ENCODE data around the gene ASXL2. TPM values are rescaled to one million over a fixed set of nuclear protein-coding genes. Genes with fewer than 3 reads are reported as not detected.

The ASXL2 gene
- total RNA-seq, 1 donor from 2014 or later, result 15.4 TPM

DNA sequence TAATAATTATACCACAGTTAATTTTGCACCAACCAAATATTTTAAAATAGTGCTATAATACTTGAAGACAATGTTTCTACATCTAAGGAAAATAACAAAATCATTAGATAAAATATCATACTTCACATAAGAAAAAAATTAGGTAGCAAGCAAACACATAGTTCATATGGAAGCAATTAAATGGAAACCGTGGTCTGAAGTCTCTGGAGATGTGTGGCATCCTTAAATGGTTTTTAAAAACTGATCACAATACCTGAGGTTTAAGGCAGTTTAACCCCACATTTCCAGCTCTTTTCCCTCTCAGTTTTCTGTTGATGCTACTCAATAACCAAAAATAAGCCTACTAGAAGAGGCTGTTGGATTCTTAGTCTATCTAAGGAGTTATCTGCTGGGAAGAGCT lies 71.3 kb downstream of the ASXL2 start:
- DNase-seq (ENCODE audit: low read depth), result no peak

DNA sequence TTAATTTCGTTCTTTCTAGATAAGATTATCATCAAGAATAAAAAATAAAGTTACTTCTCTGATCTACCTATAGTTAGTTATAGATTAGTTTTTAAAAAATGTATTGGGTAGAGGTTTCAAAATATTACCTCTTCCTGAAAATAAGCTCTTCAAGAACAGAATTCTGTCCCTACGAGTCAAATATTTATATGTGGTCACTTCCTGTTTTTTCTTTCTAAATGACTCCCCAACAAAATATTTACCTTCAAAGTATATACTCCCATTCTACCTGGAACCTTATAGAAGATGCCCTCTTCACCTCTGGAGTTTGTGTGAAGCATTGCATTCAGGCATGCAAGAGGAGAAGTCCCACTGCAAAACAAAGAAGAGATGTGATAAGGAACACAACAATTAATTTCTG lies 72.3 kb downstream of the ASXL2 start:
- DNase-seq (ENCODE audit: low read depth), result no peak

DNA sequence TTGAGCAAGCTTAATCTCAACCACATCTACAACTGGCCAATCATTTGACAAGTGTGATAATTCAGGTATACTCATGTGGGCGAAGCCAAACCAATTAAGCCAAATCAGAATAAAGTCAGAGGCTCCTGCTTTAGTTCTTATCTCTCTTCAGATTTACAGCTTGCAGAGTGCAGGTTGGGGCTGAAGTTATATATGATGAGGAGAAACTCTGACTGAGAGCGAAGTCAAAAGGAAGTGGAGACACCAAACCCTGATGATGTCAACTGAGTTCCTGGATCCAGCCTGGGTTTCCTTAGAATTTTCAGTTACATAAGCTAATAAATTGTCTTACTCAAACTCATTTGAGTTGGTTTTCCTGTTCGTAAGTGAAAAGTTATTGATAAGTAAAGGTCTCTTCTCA lies 73.9 kb downstream of the ASXL2 start:
- no peak for DNase-seq (ENCODE audit: low read depth)

DNA sequence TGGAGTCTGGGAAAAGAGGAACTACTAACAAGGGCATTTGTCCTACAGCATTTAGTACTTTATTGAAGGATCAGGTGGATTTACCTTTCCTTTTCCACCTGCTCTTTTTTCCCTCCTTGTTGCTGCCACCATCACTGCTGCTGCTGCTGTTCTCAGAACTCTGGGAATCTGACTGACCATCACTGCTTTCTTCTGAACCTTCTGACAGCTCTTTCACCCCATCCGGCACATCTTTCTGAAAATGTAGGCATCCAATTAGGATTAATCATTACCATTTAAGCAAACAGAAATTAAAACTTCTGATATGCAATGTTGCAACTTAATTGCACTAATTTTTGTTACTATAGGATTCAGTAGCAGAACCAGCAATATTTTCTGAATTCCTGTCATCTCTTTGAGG lies 79.0 kb downstream of the ASXL2 start:
- DNase-seq (ENCODE audit: low read depth), result no peak

DNA sequence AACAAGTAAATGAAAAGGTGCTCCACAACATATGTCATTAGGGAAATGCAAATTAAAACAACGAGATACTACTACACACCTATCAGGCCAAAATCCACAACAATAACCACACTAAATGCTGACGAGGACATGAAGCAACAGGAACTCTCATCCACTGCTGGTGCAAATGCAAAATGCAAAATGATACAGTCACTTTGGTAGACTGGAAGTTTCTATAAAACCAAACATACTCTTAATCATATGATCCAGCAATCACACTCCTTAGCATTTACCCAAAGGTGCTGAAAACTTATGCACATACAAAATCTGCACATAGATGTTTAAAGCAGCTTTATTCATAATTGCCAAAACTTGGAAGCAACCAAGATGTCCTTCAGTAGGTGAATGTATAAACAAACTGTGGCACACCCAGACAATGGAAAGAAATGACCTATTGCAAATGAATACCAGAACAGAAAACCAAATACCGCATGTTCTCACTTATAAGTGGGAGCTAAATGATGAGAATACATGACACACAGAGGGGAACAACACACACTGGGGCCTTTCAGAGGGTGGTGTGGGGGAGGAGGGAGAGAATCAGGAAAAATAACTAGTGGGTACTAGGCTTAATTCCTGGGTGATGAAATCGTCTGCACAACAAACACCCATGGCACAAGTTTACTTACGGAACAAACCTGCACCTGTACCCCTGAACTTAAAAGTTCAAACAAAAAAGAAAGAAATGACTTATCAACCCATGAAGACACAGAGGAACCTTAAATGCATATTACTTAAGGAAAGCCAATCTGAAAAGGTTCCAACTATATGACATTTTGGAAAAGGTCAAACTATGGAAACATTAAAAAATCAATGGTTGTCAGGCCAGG lies 80.4 kb downstream of the ASXL2 start:
- DNase-seq (ENCODE audit: low read depth), result no peak

DNA sequence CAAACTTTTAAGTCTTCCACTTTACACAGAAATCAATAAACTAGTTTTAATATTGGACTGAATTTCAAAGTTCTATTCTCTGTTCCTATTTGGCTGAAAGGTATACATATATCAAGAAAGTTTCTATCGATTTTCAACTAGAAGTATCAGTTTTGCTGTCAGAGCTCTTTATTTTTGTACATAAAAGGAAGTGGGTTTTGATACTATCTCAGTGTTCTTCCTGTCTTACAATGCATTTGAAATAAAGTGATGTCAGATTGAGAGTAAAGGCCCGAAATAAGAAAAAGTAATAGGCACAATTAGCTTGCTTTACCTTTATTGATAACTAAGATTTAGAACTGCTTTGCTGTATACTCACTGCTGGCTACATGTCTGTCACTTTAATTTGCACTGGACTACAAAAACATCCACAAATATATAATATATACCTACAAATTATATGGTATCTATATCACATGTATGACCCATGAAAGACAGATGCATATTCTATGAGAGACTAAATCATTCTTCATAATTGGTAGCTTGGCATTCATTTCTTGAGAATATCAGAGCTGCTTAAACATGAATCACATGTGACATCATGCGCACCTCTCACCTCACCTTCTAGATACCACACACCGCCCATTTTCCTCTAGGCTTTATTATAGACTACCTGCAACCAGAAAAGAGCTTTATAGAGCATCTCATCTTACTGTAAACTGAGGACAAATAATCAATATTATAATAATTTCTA lies 83.6 kb downstream of the ASXL2 start:
- DNase-seq (ENCODE audit: low read depth), result no peak

DNA sequence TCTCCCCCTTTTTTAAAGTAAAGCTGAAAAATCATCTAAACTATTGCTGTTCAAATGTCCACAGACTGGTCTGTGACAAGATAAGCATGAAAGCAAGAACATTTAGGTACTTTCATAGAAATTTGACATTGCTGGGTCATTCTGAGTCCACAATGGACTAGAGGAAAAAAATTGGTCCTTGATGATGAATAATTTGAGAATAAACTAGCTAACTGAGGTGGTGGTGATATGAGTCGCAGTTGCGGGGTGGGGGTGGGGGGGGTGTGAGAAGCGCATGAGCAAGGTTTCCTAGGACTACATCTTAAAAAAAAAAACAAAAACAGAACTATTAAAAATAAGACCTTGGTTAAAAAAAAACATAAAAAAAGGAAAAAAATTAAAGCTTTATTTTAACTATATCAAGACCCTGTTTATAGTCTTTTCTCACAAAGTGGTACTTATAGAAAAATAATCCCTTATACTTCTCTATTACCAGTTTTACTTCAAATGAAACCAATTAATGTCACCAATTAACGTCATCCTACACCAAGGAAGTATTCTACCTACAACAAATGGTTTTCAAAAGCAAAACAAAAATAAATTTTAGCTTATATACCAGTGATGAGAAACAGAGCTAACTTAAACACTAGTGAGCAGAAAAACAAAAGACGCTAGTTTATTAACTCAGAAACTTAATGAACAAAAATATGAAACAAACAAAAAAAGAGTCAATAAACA lies 88.1 kb downstream of the ASXL2 start:
- DNase-seq (ENCODE audit: low read depth), result no peak

DNA sequence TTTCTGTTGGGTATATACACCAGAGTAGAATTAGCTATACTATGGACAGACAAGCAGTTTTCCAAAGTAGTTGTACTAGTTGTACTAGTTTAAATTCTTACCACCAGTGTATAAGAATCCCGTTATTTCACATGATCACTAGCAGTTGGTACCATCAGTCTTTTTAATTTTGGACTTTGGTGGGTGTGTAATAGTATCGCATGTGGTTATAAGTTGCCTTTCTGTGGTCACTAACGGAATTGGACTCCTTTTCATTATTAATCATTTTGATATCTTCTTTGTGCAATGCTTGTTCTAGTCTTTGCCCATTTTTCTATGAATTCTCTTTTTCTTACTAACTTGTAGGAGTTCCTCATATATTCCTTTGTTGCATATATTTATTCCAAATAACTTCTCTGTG lies 89.8 kb downstream of the ASXL2 start:
- peak; percentile 34 for DNase-seq (ENCODE audit: low read depth)

DNA sequence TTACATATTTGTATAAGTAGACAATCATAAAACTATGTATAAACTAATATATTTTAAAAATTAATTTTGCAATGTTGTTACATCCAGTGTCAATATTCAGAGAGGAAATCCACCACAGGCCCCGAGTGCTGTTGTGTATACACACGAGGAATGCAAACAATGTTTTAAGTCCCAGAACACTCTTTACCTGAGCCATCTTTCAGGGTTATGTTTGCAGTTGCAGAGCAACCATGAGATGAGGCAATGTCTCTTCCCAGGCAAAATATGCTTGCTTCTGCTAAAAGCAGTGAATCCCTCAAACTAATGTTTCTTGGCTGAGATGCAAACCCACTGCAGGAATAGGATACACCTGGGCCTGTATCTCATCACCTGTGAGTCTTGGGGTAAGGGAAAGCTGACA lies 91.3 kb downstream of the ASXL2 start:
- no peak for DNase-seq (ENCODE audit: low read depth)

DNA sequence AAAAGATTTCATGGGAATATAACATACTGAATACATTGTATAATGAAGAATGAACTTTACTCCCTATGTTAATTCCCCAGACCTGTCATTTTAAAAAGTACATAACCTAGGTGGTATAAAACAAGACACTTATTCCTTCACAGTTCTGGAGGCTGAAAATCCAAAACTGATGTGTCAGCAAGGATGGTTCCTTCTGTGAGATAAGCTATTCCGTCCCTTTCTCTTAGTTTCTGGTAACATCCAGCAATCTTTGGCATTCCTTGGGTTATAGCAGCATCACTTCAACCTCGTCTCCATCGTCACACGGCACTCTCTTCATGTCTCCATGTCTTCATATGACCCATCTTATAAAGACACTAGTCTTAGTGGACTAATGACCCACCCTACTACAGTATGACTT lies 93.9 kb downstream of the ASXL2 start:
- DNase-seq (ENCODE audit: low read depth), result no peak

DNA sequence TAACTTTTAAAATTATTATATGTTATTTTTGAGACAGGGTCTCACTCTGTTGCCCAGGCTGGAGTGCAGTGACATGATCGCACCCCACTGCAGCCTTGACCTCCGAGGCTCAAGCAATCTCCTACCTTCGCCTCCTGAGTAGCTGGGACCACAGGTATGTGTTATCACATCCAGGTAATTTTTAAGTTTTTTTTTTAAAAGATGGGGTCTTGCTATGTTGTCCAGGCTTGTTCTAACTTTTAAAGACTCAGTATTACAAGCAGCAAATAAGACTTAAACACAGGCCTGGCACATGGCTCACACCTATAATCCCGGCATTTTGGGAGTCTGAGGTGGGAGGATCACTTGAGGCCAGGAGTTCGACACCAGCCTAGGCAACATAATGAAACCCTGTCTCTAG lies 101.2 kb downstream of the ASXL2 start:
- DNase-seq (ENCODE audit: low read depth), result no peak

DNA sequence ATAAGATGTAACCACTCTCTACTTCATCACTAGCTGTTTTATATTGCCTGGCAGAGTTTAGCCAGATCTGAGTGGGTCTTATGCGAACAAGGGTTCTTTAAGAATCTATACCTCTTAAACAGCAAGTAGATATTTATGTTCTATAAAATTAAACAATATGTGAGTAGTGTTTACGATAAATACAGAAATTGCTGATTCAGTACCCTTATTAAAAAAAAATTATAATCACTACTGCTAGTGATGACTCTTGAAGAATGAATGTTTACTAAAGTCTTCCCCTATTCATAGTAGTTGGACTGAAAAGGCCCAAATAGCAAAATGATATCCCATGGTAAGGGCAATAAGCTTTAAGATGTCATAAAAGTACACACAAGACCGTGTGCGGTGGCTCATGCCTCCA lies 106.2 kb downstream of the ASXL2 start:
- no peak for DNase-seq (ENCODE audit: low read depth)

DNA sequence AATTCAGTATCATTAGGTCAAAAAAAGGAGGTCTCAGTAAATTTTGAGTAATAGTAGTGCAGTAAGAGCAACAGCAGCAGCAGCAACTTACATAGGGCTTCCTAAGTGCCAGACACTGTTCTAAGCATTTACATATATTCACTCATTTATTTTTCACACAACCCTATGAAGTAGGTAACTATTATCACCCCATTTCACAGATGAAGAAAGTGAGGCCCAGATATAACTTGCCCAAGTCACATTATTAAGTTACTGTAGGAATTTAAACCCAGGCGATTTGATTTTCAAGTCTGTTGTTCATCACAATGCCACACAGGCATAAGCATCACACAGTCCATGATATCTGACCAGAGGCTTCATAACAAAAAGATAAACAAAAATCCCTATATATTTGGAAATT lies 114.7 kb downstream of the ASXL2 start:
- no peak for DNase-seq (ENCODE audit: low read depth)

DNA sequence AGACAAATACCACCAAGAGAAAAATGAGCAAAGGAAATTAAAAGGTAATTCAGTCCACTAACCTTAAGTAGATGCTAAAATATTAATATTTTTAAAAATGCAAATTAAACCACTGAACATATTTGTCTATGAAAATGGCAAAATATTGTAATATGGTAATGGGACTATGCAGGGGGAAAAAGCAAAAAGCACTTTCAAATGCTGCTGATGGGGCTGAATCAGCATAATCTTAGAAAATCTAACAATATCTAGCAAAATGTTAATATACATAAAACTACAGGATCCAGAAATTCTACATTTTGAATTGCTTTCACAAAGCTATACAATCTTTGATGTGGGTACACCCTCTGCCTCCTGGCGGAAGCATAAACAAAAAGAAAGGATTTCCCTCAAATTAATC lies 118.0 kb downstream of the ASXL2 start:
- DNase-seq (ENCODE audit: low read depth), result no peak

DNA sequence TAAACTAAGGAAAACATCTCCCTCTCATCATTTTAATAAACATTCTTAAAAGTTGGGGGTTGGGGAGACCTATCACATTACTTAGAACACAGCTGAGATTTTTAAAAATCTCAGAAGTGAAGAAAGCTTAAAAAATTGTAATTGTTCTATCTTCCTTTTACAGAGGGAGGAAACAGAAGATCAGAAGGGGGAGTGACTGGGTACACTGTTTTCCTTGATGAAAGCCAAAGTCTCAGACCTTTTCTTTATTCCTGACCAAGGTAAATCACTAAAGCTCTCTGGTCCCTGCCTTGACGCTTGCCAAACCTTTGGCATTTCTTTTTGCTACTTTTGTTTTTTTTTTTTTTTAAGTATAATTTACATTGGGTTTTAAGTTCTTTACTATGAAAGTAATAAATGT lies 119.9 kb downstream of the ASXL2 start:
- DNase-seq (ENCODE audit: low read depth), result no peak

DNA sequence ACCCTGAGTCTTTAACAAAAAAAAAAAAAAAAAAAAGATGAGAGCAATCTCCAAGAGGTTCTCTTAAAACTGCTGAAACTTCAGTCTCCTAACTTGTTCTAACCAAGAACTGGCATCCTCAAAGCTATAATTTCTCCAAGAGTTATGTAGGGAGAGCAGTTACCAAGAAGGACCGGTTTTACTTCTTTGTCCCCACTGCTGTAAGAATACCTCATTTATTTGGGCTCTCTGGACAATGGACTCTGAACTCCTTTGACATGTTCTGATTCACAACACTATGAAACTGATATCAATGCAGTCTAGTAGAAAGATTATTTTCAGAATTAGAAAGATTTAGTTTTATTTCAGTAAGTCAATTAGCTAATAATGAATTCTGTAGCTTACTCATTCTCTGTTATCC lies 120.4 kb downstream of the ASXL2 start:
- DNase-seq (ENCODE audit: low read depth), result no peak

DNA sequence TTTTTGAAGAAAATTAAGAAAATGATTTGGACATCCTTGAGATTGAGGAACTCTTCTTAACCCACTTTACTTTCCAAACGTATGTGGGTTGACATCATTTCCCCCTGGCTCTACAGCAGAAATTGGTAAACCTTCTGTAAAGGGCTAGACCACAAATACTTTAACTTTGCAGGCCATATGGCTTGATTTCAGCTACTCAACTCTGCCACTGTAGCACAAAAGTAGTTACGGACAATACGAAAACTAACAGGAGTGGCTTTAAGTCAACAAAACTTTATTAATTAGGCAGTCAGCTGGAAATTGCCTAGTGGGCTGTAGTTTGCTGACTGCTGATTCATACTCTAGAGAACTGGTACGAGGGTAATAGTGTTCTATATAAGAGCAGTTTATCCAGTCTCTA lies 121.8 kb downstream of the ASXL2 start:
- no peak for DNase-seq (ENCODE audit: low read depth)

DNA sequence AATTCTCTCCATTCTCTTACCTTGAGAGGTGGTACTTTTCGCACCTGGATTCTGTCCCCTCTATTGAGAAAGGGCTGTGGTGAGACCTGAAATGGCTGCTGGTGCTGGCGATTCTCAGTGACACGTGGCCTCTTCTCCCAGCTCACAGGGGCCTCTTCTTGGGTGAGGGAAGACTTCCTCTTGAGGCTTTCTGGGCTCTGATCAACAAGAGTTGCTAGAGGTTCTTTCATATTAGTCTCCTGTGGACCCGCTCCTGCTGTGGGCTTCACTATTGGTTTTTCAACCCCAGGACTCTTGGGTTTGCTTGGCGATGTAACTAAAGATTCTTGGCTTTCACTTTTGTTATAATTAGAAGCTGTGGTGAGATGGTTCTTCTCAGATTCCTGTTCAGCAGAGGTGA lies 128.6 kb downstream of the ASXL2 start:
- peak; percentile 5 for DNase-seq (ENCODE audit: low read depth)

DNA sequence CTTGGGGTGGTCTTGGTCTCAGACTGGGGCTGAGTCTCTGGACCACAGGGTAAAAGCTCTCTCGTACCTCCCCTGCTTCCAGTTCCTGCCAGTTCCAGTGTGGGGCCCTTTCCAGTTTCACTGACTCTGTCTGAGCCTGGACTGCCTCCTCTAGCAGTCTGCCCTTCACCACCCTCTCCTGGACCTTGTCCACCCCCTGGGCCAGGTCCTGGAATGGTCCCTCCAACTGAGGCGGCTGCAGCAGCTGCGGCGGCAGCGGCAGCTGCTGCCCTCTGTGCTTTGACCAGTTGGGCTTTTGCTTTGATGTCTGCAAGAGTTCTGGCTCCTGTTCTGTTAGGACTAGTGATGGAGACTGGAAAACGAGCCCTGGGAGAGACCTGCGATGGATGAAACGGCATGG lies 134.2 kb downstream of the ASXL2 start:
- DNase-seq (ENCODE audit: low read depth), result peak; percentile 52

DNA sequence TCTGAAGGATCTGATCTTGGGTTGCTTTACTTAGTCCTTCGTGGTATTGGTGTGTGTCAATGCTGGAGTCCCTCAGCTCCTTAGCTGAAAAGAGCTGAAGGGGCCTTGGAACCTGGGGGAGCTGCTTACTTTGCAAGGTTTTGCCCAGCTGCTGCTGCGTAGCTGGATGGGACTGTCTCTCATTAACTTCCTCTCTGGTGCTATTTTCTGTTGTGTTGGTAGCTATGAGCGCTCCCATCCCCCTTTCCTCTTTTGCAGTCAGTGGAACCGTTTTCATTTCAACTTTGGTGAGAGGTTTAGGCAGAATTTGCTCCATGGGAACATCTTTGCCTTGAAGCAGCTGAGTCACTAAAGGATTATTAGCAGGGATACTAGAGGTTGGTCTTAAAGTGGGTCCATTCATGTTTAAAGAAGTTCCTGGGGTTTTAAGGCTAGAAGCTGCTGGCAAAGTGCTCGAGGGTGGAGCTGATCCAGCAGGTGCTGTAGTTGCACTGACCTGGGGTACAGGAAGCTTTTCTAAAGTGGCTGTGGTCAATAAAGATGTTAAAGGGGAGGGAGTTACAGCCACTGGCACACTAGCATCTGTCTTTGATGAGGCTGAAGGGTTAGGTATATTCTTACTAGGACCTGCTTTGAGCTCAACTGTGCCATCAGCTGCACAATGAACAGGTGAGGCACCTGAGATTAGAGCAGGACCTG lies 135.0 kb downstream of the ASXL2 start:
- DNase-seq (ENCODE audit: low read depth), result no peak

DNA sequence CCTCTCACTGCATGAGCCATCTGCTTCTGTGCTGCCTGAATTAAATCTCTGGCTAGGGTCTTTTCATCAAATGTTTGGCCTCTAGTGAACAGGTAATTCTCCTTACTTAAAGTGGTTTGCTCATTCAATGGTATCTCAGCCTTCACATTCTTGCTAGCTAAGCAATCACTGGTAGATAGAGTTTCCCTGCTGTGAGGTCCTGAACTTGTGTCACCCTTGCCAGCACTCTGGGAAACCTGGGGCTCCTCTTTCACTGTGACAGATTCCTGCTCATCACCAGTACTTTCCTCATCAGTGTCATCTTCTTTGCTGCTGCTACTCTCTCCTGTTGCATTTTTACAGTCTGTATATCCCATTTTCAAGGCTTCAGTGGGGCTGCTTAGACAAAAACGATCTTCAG lies 135.8 kb downstream of the ASXL2 start:
- no peak for DNase-seq (ENCODE audit: low read depth)

Measured in myocyte (in vitro differentiated cells).